PC-9 (cell line): ENCODE results near the gene CPED1. TPM values are rescaled to one million over a fixed set of nuclear protein-coding genes. Genes with fewer than 3 reads are reported as not detected.
"Not testable (repeated sequence)": the region's sequence is repeated elsewhere in the genome, so short reads cannot be mapped to it uniquely, and the experiment has no call there.

Experiments used
- BruUV-seq: library from RNA; stranded (reverse); fragments of 400-500 nt; replicated peaks from 2 replicates; lab custom pipeline; 2021; lab: Mats Ljungman, UMichigan
- CTCF ChIA-PET: fragments of 300-600 bp; sonication (Branson Sonifier 250); formaldehyde crosslinking; loops from one replicate; lab custom pipeline; 2022; ENCODE audit warnings: antibody characterized with exemption; lab: Charles Lee
- POLR2A ChIA-PET: fragments of 300-600 bp; sonication (Branson Sonifier 250); formaldehyde crosslinking; loops from one replicate; lab custom pipeline; 2022; ENCODE audit warnings: antibody characterized with exemption; ENCODE audit not compliant: unreplicated experiment; lab: Charles Lee
- DNase-seq, 2 experiments: peaks; one replicate each; pipeline versions ENCODE4 v3.0.0 to v3.0.0-alpha.2; 2015 to 2022; ENCODE audit warnings: mixed read lengths in 1 of 2
- H2AFZ ChIP-seq: fragments of 200-600 bp; sonication (generic); 2 replicates; pipeline ENCODE4 v1.8.1; 2017; ENCODE audit warnings: antibody characterized with exemption
- H3F3A ChIP-seq: fragments of 200-600 bp; sonication (generic); 2 replicates; pipeline ENCODE4 v1.8.1; 2017; ENCODE audit warnings: antibody characterized with exemption, mild to moderate bottlenecking, low read depth; ENCODE audit not compliant: insufficient read depth
- H3K27ac ChIP-seq: fragments of 200-600 bp; sonication (generic); 2 replicates; pipeline ENCODE4 v1.6.1; 2016; ENCODE audit warnings: mixed run types
- H3K27me3 ChIP-seq: fragments of 200-600 bp; sonication (generic); 2 replicates; pipeline ENCODE4 v1.6.1; 2016; ENCODE audit warnings: low read depth, mixed run types; ENCODE audit not compliant: insufficient read depth
- H3K36me3 ChIP-seq: fragments of 200-600 bp; sonication (generic); 2 replicates; pipeline ENCODE4 v1.6.1; 2016; ENCODE audit warnings: low read depth, mixed run types
- H3K4me1 ChIP-seq: fragments of 200-600 bp; sonication (generic); replicated peaks from 2 replicates; pipeline ENCODE4 v1.6.1; 2016; ENCODE audit warnings: mixed run types; ENCODE audit not compliant: insufficient read depth
- H3K4me2 ChIP-seq: fragments of 200-600 bp; sonication (generic); 2 replicates; pipeline ENCODE4 v1.6.1; 2017; ENCODE audit warnings: mixed run types
- H3K4me3 ChIP-seq: fragments of 200-600 bp; sonication (generic); 2 replicates; pipeline ENCODE4 v1.6.1; 2016; ENCODE audit warnings: mixed run types
- H3K79me2 ChIP-seq: fragments of 200-600 bp; sonication (generic); 2 replicates; pipeline ENCODE4 v1.6.1; 2017; ENCODE audit warnings: low read depth, mixed run types
- H3K9me2 ChIP-seq: fragments of 200-600 bp; sonication (generic); 2 replicates; pipeline ENCODE4 v1.8.1; 2017; ENCODE audit warnings: mild to moderate bottlenecking; ENCODE audit not compliant: insufficient read depth
- H3K9me3 ChIP-seq: fragments of 200-600 bp; sonication (generic); 2 replicates; pipeline ENCODE4 v1.8.1; 2016; ENCODE audit warnings: low read depth; ENCODE audit not compliant: insufficient read depth
- H4K20me1 ChIP-seq: fragments of 200-600 bp; sonication (generic); 2 replicates; pipeline ENCODE4 v1.8.1; 2017; ENCODE audit not compliant: insufficient read depth
- CTCF ChIP-seq: fragments of 200-600 bp; sonication (generic); conservative IDR thresholded peaks from 2 replicates; pipeline ENCODE4 v1.6.1; 2017; ENCODE audit warnings: mixed run types, antibody characterized with exemption, mild to moderate bottlenecking, moderate library complexity
- EZH2 ChIP-seq: fragments of 200-600 bp; sonication (generic); IDR thresholded peaks from 2 replicates; pipeline ENCODE4 v1.8.0; 2017; ENCODE audit warnings: antibody characterized with exemption, low read depth
- intact Hi-C: fragments of 100-400 bp; cut with micrococcal nuclease; formaldehyde crosslinking; loops from one replicate; pipeline ENCODE4 v1.10.0; 2022; ENCODE audit not compliant: unreplicated experiment
- total RNA-seq: library from RNA; stranded (reverse); gene quantifications from 2 replicates; pipeline ENCODE4 v1.2.3, GENCODE V29; 2021

Gene CPED1
- total RNA-seq, 1 experiment from 2014 or later = 2.4 TPM

- ChIA-PET CTCF (interaction anchor here (0.6 kb wide), 1 partner anchor 943 kb away, joined by 3 read pairs; no protein-coding TSS in a partner anchor), POLR2A (interaction anchor here (0.6 kb wide), 1 partner anchor 34 kb away, joined by 4 read pairs; no protein-coding TSS in a partner anchor)
- TF ChIP-seq EZH2 = no peak
- TF ChIP-seq CTCF = no peak
- Histone ChIP-seq H3K9me3 (no peaks in the 10 kb centered on the region), H3K4me3 (no peak overlapping the region), H3K4me1 (no peaks in the 10 kb centered on the region), H3K4me2 (no peak overlapping the region), H3K27ac (no peak overlapping the region), H3F3A (no peaks in the 10 kb centered on the region), H2AFZ (no peak overlapping the region; the same call in 1 of the 2 replicates), H4K20me1 (no peaks in the 10 kb centered on the region), H3K79me2 (no peaks in the 10 kb centered on the region), H3K36me3 (no peaks in the 10 kb centered on the region), H3K9me2 (no peaks in the 10 kb centered on the region), H3K27me3 (no peaks in the 10 kb centered on the region)
- DNase-seq = no peak
- BruUV-seq = no TSS peak
- intact Hi-C loops = no loop called here
Measured at GRCh38 chr7:121181357-121181756, 192.8 kb downstream of the CPED1 start.

GRCh38 chr7:121182281-121182680 is 193.8 kb downstream of the CPED1 start:
- no peak for DNase-seq
- Histone ChIP-seq H3K79me2 (no peaks in the 10 kb centered on the region), H3K27me3 (no peaks in the 10 kb centered on the region), H2AFZ (no peak overlapping the region), H3K9me3 (no peaks in the 10 kb centered on the region), H3K4me2 (no peak overlapping the region), H3K4me1 (no peaks in the 10 kb centered on the region), H4K20me1 (no peaks in the 10 kb centered on the region), H3K27ac (no peak overlapping the region), H3K36me3 (no peaks in the 10 kb centered on the region), H3K4me3 (no peak overlapping the region), H3K9me2 (no peaks in the 10 kb centered on the region), H3F3A (no peaks in the 10 kb centered on the region)
- ChIA-PET CTCF (interaction anchor here (0.6 to 0.7 kb wide), 2 partner anchors 215 to 942 kb away, joined by 3 to 7 read pairs; no protein-coding TSS in a partner anchor), POLR2A (interaction anchor here (0.6 kb wide), 1 partner anchor 35 kb away, joined by 4 read pairs; no protein-coding TSS in a partner anchor)
- no TSS peak for BruUV-seq
- TF ChIP-seq CTCF = no peak
- no peak for TF ChIP-seq EZH2
- intact Hi-C loops = no loop called here

- no TSS peak for BruUV-seq
- no peak overlapping the region for H3K4me2 ChIP-seq
Measured at GRCh38 chr7:121182902-121183301, 194.4 kb downstream of the CPED1 start.

GRCh38 chr7:121183883-121184282 is 195.4 kb downstream of the CPED1 start:
- H3K79me2 ChIP-seq, H4K20me1 ChIP-seq, H3K4me3 ChIP-seq, H3K9me2 ChIP-seq, CTCF ChIA-PET, H3F3A ChIP-seq, H3K9me3 ChIP-seq, intact Hi-C loops, H3K27me3 ChIP-seq, H3K4me2 ChIP-seq, POLR2A ChIA-PET, DNase-seq, H3K4me1 ChIP-seq, BruUV-seq, H3K36me3 ChIP-seq, H2AFZ ChIP-seq, H3K27ac ChIP-seq: not testable (repeated sequence)

More at GRCh38 chr7:121182902-121183301, 194.4 kb downstream of the CPED1 start:
- intact Hi-C loops = no loop called here
- H3K36me3 ChIP-seq = no peaks in the 10 kb centered on the region
- H2AFZ ChIP-seq = no peak overlapping the region
- no peak for DNase-seq
- H3K9me3 ChIP-seq = no peaks in the 10 kb centered on the region
- ChIA-PET CTCF (no interaction called here), POLR2A (no interaction called here)
- no peaks in the 10 kb centered on the region for H3K9me2 ChIP-seq
- H3F3A ChIP-seq = no peaks in the 10 kb centered on the region
- H3K27ac ChIP-seq = no peak overlapping the region
- H3K79me2 ChIP-seq = no peaks in the 10 kb centered on the region
- H4K20me1 ChIP-seq = no peaks in the 10 kb centered on the region
- no peaks in the 10 kb centered on the region for H3K4me1 ChIP-seq
- no peak overlapping the region for H3K4me3 ChIP-seq
- no peaks in the 10 kb centered on the region for H3K27me3 ChIP-seq
- TF ChIP-seq EZH2 (no peak), CTCF (no peak)
